Tibial artery (tissue), 4 donors: Measurements from ENCODE around the gene PPP4R4.

Experiments used
- DNase-seq, 2 donors: peaks; one replicate each; pipeline ENCODE4 v3.0.0-alpha.2; 2019
- H3K27ac ChIP-seq, 2 donors: fragments of 200-600 bp; sonication (generic) in 1 of 2; 1 replicate in 1 of 2; 2 replicates in 1 of 2; pipeline ENCODE4 v1.5.1; 2018 to 2019; ENCODE audit warnings: mild to moderate bottlenecking in 1 of 2
- H3K27me3 ChIP-seq, 2 donors: fragments of 200-600 bp; sonication (generic) in 1 of 2; one replicate each; pipeline versions ENCODE4 v1.5.1 to v1.6.0; 2016 to 2019
- H3K36me3 ChIP-seq, 3 donors: fragments of 200-600 bp; sonication (generic) in 2 of 3; one replicate each; pipeline ENCODE4 v1.5.1; 2016 to 2019; ENCODE audit warnings: mild to moderate bottlenecking in 2 of 3
- H3K4me1 ChIP-seq, 4 donors: fragments of 200-600 bp; sonication (generic) in 2 of 4; 1 replicate in 3 of 4; 2 replicates in 1 of 4; pipeline ENCODE4 v1.5.1; 2016 to 2019
- H3K4me3 ChIP-seq, 2 donors: fragments of 200-600 bp; sonication (generic) in 1 of 2; 1 replicate in 1 of 2; 2 replicates in 1 of 2; pipeline ENCODE4 v1.5.1; 2018 to 2019; ENCODE audit warnings: mild to moderate bottlenecking in 2 of 2
- H3K9me3 ChIP-seq, 3 donors: fragments of 200-600 bp; sonication (generic) in 1 of 3; one replicate each; pipeline ENCODE4 v1.5.1; 2016 to 2019
- intact Hi-C: fragments of 100-400 bp; cut with DNase I; formaldehyde crosslinking; loops from one replicate; pipeline ENCODE4 v1.15.0; 2023; ENCODE audit warnings: low total_unique reads
- TF ChIP-seq, protein P1 (sequence below), 2 experiments: fragments of 200-600 bp in 1 of 2; fragments of 450-650 bp in 1 of 2; IDR thresholded peaks; one replicate each; pipeline ENCODE4 v1.5.1; 2017 to 2019; ENCODE audit warnings: antibody characterized with exemption in 2 of 2, mild to moderate bottlenecking in 1 of 2, moderate library complexity in 1 of 2

Gene PPP4R4

DNA sequence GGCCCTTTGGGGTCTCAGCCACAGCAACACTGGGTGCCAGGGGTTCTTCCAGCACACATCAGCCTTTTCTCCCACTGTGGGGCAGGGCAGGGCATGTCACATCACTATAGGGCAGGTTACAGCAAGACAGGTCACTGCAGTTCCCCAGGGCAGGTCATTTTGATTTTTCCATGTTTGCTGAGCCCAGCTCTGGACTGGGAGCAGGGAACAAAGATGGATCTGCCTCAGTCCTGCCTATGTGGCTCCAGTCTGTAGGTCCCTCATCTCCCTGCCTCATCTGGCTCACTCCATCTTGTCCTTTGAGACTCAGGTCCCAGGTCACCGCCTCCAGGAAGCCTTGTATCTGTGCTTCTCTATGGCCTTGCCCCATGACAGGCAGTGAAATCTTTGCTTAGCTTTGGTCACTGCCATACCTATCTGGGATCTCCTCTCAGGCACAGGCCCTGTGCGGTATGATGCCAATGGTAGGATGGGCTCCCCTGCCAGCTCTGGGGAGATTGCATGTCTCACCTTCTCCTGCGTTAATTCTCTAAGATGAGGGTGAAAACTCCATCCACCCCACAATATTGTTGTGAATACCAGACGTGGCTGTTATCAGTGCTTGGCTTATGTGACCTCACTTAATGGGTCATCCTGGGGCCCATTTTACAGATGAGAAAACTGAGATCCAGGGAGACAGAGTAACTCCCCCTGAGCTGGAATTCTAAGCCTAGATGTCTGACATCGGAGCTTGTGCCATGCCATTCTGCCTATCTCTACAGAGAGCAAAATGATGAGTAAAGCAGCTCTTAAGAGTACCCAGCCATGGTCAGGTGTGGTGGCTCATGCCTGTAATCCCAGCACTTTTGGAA, 147.5 kb downstream of the PPP4R4 start:
- H3K9me3 ChIP-seq, result no peaks in the 10 kb centered on the region
- H3K36me3 ChIP-seq, result no peaks in the 10 kb centered on the region
- intact Hi-C loops, result no loop called here
- TF ChIP-seq, protein P1, sequence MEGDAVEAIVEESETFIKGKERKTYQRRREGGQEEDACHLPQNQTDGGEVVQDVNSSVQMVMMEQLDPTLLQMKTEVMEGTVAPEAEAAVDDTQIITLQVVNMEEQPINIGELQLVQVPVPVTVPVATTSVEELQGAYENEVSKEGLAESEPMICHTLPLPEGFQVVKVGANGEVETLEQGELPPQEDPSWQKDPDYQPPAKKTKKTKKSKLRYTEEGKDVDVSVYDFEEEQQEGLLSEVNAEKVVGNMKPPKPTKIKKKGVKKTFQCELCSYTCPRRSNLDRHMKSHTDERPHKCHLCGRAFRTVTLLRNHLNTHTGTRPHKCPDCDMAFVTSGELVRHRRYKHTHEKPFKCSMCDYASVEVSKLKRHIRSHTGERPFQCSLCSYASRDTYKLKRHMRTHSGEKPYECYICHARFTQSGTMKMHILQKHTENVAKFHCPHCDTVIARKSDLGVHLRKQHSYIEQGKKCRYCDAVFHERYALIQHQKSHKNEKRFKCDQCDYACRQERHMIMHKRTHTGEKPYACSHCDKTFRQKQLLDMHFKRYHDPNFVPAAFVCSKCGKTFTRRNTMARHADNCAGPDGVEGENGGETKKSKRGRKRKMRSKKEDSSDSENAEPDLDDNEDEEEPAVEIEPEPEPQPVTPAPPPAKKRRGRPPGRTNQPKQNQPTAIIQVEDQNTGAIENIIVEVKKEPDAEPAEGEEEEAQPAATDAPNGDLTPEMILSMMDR (IDR thresholded peaks at IDR 0.05), result no peak
- H3K27ac ChIP-seq, result no peak overlapping the region
- peaks cover 0 to 2% of the 10 kb centered on the region in 2 donors for H3K27me3 ChIP-seq
- no peak overlapping the region for H3K4me3 ChIP-seq
- DNase-seq, result no peak
- H3K4me1 ChIP-seq, result no peaks in the 10 kb centered on the region

DNA sequence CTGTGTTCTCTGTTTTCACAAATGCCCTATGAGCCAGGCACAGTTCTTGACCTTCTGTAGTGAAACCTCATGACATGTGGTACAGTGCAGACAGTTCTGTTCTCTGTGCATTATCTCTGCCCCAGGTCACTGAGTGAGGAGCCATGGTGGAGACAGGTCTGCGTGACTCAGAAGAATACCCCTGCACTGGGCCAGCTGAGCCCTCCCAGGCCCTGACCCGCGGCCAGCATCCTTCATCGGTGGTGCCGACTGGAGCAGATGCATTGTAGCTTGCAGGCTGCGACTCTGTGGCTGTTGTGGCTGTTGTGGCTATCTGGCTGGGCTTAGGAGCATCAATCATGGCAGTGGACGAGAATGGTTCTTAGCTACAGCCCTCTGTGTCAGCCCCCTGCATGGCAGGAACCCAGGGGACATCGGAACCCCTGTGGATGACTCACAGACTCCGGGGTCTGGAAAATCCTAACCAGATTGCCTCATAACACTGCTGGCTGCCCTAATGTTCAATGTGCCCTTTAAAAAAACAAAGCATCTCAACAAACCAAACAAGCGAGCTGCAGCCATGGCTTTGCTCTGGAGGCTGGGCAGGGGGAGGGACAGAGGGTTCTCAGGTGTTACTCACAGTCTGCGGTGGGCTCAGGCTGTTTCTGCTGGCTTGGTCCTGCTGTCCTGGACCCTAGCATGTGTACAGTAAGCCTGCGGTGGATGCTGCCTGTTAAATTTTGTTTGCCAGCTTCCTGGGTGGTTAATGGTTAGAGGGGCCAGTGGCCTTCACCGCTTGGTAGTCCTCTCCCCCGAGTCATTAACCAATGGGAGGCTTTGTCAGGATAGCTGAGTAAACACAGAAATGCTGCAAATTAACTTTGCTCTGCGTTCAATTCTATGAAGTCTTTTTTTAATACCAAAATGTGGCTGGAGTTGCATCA, 148.8 kb downstream of the PPP4R4 start, which contains the start of gene SERPINA6:
TSS of gene SERPINA6 (minus strand) at position 689 of the 923 bp plus-strand sequence. CDS start 8,688 bp downstream, outside the sequence.
- H3K4me1 ChIP-seq, result no peaks in the 10 kb centered on the region
- no peak within 1 kb of the TSS for H3K27ac ChIP-seq
- no peak for DNase-seq
- no peak within 1 kb of the TSS for H3K4me3 ChIP-seq
- intact Hi-C loops, result no loop called here
- TF ChIP-seq, protein P1 (IDR thresholded peaks at IDR 0.05), result no peak
- no peaks in the 10 kb centered on the region for H3K36me3 ChIP-seq
- H3K9me3 ChIP-seq, result no peaks in the 10 kb centered on the region
- peaks cover 0 to 2% of the 10 kb centered on the region in 2 donors for H3K27me3 ChIP-seq

DNA sequence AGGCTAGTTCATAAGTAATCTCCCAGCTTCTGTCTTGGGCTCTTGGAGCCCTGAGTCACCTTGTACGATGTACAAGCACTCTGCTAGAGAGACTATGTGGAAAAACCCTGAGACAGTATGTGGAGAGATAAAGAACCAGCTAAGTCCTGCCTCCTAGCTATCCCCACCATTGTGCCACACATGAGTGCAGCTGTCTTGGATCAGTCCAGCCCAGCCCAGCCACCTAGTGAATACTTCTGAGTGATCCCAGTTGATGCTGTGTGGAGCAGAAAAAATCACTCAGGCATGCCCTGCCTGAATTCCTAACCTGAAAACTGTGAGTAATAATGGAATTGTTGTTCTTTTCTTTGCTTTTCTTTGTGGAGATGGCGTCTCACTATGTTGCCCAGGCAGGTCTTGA, 154.1 kb downstream of the PPP4R4 start:
- Histone ChIP-seq H3K36me3 (no peaks in the 10 kb centered on the region), H3K27ac (no peak overlapping the region), H3K4me1 (no peaks in the 10 kb centered on the region), H3K27me3 (no peaks in the 10 kb centered on the region), H3K9me3 (no peaks in the 10 kb centered on the region), H3K4me3 (no peak overlapping the region)
- no peak for DNase-seq
- TF ChIP-seq, protein P1 (IDR thresholded peaks at IDR 0.05), result no peak
- intact Hi-C loops, result no loop called here
